Stimulated activated CD4-positive, alpha-beta T cell treated with anti-CD3 and anti-CD28 coated beads, TNF-alpha, amount 100 ng/mL, for 1 hour (primary cell): ENCODE results near the gene RBMS1.
A peak's percentile ranks its signal among the peaks of the same experiment; 100 is the strongest.
"Not testable (repeated sequence)": the region's sequence is repeated elsewhere in the genome, so short reads cannot be mapped to it uniquely, and the experiment has no call there.

ENCODE experiments used
- DNase-seq, 3 donors: peaks; one replicate each; pipeline ENCODE4 v3.0.0-alpha.2; 2020; ENCODE audit warnings: low read depth in 3 of 3, low spot score in 1 of 3

RBMS1 gene

DNA sequence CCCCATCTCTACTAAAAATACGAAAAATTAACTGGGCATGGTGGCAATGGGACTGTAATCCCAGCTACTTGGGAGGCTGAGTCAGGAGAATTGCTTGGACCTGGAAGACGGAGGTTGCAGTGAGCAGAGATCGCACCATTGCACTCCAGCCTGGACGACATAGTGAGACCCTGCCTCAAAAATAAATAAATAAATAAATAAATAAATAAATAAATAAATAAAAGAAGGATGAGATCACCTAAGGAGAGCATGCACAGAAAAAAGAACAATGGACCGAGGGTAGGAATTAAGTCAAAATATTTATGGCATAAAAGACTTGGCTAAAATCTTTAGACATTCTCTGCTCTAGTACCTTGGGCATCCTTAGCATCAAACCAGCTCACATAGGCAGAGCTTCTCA lies 8.9 kb upstream of the RBMS1 start:
- no peak for DNase-seq

DNA sequence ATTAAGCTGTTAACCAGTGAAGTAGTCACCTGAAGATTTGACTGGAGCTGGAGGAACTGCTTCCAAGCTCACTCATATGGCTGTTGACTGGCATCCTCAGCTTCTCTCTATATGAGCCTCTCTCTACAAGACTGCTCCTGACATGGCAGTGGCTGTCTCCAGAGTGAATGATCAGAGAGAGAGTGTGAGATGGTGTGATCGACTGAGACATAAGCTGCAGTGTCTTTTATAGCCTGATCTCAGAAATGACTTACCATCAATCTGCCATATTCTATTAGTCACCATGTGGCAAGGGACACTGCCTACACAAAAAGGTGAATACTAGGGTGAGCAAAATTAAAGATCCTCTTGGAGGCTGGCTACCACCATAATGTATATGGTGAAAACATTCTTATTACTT lies 7.8 kb upstream of the RBMS1 start:
- no peak for DNase-seq

DNA sequence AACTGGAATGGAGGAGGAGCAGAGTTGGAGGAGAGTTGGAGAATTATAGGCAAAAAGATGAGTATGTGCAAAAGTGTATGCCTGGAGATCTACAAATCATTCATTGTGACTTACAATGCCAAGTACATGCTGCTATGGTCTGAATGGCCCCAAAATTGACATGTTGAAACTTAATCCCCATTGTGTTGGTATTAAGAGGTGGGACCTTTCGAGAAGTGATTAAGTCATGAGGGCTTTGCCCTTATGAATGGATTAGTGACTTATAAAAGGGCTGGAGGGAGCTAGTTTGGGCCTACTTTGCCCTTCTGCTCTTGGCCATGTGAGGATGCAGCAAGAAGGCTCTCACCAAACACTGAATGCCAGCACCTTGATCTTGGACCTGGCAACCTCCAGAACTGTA lies 6.3 kb upstream of the RBMS1 start:
- DNase-seq, result no peak

DNA sequence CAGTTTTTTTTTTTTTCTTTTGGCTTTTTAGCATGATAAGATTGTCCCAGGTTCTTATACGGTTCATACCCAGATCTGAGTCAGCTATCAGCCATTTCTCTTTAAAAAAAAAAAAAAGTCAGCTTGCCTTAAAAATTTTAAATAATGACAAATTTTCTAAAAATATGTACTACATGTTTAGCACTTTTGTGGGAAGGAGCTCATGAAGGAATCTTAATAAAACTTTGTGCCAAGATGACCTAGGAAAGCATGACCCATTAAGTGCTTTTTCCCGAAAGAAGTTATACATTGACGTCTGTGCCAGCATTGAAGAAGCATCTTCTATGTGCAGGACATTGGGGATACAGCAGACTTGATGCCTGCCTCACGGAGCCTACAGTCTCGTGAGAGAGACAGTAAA lies 4.5 kb upstream of the RBMS1 start:
- DNase-seq, result no peak

DNA sequence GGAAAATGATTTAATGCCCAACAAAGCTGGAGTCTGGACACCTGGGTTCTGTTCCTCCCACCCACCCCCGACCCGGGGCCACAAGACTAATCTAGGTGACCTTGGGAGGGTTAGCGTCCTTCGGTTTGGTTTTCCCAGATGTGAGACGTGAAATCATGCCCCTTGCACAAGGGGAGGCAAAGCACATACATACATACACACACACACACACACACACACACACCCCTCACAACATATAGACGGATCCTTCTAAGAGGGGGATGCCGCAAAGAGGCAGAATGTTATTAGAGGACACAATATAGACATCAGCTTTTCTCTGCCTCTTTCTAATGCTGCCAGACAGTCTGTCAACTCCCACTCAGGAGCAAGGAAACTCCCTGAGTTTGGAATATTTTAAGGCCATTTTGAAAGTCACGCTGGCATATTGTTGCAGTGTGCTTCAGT lies 616 bp upstream of the RBMS1 start:
- no peak for DNase-seq

DNA sequence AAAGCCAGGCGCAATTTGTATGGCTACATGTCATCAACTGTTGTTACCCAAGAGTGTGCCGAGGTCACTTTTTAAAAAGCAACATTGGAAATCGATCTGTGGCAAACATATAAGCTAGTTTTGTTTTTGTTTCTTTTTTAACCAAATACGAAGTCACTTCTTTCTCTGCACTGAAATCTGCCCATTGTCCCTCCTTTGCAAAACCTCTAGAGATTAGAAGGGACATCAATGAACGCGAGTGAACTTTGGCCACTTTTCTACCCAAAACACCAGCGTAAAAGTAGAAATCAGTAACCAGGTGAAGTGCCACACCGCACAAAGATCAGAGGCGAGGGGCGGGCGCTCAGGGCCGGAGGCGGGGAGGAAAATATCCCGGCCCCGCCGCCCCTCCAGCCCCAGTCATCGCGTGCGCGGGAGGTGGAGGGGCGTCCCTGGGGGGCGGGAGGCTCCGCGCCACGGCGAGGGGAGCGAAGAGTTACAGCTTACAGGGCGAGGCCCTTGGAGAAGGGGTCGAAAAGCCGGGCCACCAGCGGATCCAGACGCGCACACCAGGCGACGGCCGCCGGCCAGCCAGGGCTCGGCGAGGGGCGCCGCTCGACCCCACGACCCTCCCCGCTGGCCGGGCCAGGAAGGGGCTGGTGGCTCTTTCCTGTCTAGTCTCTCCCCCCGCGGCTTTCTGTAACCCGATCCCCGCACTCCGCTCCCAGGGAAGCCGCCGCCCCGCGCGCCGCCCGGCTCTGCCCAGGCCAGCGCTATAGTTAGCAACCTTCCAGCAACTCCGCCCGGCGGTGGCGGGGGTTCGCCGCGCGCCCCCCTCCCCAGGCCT lies 993 bp downstream of the RBMS1 start:
- peak in 2 of 3 donors; percentile 22 to 40 for DNase-seq

DNA sequence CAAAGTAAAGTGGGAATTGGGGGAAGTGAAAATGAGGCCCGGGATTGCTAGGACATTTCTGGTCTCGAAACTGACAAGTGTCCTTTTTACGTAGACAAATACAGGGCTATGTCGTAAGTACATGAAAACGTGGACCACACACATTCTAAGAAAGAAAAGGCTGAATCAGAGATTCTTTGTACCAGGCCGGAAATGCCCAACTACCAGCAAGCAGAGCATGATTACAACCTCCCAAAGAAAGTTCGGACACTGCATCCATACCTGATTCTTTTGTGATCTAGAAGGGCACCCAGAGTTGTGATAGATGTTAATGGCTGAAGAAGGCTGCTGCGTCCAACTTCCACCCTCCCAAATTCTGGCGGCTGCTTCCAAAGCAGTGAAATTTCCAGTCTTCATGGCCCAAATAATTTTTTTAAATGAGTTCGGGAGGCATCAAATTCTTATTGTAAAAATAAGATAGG lies 1.7 kb downstream of the RBMS1 start:
- DNase-seq, result no peak

DNA sequence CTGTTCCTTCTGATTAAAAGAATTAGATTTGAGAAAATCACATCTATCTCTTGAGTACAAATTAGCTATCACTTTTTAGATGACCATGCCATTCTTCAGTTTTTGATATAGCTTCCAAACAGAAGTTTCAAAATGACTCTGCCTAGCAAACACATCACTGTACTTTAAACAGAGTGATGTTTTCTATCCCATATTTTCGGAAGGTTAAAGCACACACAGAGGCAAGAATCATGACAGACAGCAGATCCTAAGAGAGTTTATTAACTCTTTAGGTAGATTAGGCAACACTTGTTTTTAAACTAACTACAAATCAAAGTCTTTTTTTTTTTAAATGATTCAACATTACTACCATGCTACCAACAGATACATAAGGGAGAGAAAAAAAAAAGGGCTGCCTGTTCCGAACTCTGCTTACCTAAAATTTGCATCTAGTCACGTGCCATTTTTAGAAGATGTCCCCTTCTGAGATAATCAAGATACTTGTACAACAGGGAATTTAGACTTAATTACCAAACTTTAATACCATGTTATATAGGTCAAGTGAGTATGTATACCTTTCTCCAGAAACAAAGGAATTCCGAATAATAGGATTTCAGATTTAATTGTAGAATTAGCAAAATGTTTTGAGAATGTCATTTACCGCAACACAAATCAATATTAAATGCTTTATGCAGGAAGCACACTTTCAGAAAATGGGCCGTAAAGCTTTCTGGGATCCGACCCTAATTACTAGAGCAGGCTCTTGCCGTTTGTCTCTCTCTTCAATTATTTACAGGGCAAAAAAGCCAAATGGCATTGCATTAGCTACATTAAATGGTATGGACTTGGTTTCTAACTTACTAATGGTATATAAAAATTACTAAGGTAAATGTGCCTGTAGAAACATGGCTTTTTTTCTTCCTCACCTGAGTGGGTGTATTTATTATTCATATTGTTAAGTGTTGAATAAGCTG lies 2.6 kb downstream of the RBMS1 start:
- no peak for DNase-seq

DNA sequence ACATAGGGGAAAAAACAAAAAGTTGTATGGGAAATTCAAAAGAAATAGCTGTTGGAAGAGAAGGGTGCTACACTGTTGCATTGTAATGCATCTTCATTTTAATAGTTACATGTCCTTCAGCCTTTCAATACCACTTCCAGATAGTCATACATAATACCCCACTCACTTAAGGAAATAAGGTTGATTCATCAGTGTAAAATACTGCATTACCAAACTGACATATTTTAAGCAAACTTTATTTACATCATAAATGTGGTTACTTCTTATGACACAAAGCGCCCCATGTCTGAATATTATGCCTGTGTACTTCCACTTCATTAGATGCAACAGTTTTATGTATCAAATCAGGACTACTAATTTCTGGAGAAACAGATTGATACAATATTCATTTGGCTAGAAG lies 4.5 kb downstream of the RBMS1 start:
- DNase-seq, result no peak

DNA sequence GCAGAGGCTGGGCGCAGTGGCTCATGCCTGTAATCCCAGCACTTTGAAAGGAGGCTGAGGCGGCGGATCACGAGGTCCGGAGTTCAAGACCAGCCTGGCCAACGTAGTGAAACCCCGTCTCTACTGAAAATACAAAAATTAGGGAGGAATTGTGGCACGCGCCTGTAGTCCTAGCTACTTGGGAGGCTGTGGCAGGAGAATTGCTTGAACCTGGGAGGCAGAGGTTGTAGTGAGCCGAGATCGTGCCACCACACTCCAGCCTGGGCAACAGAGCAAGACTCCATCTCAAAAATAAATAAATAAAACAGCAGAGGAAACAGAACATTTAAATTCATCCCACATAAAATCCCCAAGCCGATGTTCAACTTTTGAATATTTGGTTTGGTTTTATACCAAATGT lies 5.3 kb downstream of the RBMS1 start:
- not testable (repeated sequence) for DNase-seq

DNA sequence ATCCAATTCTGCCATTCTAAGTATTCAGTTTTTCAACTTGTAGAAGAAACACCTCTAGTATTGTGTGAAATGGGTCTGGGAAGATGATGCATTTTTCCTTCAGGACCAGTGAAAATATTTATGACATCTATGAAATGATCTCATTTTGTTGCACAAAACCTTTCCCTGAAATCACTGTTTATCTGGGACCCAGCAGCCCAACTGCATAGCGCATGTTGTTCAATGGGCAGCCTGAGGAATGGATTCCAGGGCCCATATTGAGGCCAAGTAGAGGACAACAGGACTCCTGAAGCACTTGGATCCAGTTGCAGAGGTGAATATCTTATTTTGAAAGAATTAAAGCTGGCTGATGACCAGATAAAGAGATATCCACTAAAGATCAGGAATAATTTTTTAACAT lies 7.3 kb downstream of the RBMS1 start:
- no peak for DNase-seq

DNA sequence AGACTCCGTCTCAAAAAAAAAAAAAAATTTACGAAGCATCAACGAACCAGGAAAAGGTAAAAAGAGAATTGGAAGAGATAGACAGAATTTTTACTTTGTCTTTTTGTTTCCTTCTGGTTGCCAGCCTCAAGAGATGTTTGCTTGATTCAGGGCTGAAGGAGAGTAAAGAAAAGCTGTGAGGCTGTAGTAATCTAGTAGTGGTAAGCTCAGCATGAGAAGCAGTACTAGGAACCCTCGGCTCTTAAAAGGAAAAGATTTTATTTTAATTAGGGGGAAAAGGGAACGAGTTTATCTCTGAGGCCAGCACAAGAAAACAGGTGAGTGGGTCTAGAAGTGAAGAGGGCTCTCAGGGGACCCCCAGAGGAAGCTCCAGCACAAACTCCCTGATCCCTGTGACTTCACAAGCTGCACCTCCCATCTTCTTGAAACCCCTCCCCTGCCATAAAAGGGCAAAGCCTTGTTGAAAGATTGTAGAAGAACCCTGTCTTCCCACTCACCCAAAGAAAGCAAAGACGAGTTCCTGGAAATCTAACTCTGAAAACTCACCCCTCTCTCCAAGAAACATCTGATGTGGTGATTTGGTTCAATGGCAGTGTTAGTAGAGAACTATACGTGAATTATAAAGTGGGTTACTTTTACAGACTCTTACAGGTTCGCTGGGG lies 8.6 kb downstream of the RBMS1 start:
- DNase-seq, result no peak

DNA sequence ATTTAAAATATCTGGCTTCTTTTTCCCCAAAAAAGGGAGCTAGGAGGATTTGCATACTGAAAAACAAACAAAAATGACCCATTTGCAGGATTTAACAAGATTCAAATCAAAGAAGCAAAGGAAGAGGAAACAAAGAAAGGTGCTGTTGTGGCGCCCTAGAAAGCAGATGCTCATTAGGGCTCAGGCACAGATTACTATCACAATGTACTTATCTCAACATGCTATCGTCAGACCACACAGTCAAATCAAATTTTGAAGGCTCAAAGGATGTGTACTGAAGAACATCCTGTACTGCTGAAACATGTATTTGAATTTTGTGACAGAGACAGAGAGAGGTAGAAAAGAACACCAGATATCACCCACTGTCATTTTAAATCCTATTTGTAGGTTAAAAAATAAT lies 10.9 kb downstream of the RBMS1 start:
- no peak for DNase-seq

DNA sequence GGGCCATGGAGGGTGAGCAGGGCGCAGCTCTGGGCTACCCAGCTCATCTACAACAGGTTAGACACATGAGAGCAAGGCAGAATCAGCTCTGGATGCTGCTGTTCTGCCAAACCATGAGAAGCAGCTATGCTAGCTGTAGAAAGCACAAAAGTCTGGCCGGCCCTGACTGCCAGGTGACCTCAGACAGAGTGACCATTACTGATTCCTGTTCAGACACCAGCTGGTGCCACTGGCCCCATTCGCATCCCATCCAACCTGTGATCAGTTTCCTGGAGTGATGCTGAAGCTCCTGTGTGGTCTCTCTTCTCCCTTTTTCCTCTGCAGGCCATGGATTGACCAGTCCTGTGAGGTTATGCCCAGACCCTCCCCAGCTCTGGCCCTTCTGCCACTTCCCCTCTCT lies 14.3 kb downstream of the RBMS1 start:
- no peak for DNase-seq

DNA sequence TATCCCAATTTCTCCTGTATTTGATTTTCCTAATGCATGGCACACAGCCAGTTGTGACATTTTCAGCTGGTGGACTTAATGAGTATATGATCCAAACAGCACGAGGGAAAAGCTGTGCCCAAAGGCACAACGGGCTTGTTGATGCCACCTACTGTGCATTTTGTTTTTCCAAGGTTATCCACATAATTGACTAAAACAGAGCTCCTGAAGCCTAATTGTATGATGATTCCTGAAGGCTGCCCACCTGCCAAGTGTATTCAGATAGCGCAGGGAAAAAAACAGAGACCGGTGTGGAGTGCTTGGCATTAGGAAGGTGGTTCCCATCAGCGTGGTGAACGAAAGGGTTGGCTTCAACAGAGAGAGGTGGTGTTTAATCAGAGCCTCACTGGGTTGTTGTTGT lies 14.9 kb downstream of the RBMS1 start:
- DNase-seq, result no peak

DNA sequence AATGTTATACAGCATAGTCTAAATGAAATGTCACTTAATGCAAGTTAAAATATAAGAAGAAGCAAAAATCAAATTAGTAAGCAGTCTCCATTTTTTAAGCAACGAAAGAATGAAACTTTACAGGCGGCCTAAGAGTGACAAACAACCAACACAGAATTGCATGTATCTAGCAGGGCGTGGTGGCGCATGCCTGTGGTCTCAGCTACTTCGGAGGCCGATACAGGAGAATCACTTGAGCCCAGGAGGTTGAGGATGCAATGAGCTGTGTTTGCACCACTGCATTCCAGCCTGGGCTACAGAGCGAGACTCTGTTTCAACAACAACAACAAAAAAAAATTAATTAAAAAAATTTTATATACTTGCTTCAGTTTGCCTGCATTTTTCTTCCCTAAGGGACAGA lies 16.6 kb downstream of the RBMS1 start:
- DNase-seq, result no peak

DNA sequence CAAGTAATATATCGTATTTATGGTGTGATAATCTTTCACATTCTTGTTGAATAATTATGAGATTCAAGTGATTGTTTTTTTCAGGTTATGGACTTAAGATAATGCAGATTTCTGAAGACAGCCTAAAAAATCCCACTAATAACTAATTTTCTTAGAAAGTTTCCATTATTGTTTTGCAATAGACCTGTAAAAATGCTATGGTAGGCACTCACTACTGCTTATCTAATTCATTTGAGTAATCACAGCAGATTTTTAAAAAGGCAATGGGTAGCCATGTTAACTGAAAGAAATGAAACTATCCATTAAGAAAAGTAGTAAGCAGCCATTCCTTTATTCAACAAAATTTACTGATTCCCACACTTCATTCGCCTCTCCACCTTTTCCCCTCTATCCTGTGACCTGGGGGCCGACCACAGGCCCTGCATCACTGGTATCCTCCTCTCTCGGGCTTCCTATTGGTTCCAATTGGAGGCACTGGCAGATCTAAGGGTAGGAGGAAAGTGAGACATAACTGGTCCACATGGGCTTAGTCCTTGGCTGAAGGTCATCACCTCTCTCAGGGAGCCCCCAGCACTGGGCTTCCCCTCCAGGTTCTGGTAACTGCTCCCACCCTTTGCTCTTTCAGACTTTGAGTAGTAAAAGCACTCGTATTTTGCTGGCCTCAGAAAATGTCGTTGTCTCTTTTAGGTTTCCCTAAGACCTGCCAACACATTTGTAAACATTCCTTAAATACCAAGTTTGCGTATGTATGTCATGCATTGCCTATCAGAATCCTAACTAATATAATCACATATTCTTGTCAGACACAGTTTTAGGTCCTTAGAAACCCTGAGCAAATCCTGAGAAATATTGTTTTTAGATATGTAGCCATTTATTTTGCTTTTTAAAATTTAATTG lies 18.5 kb downstream of the RBMS1 start:
- DNase-seq, result no peak

DNA sequence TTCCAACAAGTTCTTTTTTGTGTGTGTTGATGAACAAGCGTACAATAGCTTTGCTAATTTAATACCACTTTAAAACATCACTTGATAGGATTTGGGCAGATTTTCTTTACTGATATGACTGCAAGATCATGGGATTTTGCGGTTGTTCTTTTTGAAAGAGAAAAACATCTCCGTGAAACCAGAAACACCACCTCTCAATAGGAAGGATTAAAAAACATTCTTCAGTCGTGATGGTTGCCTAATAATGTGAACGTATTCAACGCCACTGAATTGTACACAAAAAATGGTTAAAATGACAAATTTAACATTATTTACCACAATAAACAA lies 19.3 kb downstream of the RBMS1 start:
- no peak for DNase-seq

DNA sequence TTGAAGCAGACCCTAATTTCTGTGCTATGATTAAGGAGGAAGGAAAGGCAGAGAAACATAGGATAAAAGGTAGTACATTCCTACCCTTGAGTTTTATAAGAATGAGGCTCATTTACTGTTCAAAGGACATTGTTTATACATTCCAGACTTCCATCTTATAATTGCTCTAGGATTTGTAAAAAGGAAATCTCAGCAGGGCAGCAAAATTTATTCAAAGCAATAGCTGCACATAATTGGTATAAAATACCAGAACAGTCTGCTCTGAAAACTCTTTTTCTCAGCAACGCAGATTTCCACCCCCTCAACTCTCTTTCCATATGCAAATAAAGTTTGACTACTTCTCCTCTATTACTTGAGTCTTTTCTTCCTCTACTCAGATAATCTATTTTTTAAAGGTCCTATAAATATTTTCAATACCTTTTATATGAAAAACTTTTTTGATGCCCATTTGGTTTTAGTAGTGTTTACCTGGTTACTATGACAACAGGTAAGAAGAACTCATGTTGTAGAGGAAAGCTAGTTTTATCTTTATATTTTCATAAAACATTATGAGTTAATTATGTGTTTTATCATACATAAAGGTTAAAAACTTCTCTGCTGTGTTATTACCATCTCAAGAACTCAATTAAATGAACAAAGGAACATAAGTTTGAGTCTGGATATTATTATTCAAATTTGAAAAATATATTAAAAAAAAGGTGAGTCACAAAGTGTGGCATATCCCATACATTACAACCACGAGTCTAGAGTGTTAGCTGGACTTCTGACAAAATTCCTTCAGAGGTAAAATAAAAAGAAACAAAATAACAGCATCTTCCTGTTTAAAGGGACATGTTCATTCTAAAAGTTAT lies 19.9 kb downstream of the RBMS1 start:
- DNase-seq, result no peak

DNA sequence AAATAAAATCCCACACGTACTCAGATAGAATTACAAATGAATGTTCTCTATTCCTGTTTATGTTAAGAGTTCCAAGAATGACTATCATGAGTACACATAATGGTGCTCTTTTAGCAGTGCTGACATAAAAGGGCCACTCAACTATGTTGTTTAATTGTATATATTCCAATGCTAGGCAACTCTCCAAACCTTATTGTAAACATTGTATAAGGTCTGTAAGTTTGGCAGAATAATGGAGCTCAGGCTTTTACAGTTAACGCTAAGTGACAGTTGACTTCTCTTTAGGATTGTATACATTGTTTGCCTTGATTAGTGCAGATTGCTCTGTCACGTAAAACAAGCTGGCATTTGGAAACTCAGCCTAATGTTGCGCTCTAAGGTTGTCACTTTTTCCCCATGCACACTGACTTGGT lies 20.8 kb downstream of the RBMS1 start:
- DNase-seq, result no peak
